ENCODE measurements around the gene KDM4B. TPM values are rescaled to one million over a fixed set of nuclear protein-coding genes. Genes with fewer than 3 reads are reported as not detected.

KDM4B gene
- total RNA-seq, 6 experiments from 2014 or later: 17.0 to 27.2 (median 20.3) TPM

DNA sequence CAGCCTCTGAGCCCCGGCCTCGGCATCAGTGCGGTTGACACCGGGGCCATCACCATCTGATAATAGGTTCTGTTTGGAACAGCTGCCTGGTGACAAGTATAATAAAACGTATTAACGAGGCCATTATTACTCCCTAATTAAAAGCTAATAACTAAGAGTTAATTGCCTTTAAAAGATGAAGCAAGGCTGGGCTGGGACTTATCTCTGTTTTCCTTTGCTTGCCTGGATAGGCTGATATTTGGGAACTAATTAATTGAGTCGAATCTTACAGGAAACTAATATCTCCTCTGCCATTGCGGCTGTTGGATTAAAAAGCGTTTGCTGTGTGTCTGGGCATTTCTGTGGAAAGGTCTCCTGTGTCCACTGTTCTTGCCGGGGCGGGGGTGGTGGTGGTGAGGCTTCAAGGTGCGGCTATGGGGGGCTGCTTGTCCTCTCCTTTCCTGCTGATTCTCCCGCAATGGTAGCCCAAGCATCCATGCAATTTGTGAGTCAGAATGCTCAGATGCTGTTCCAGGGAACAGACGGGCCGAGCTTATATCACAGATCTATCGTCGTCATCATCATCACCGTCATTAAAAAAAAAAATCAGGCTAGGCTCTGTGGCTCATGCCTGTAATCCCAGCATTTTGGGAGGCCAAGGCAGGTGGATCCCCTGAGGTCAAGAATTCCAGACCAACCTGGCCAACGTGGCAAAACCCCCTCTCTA is 209.0 kb downstream of the KDM4B start:
- no peaks in the 10 kb centered on the region for H3K36me3 Mint-ChIP-seq (ENCODE audit: low read depth)
- no peak overlapping the region for H3K27ac Mint-ChIP-seq
- no peak for DNase-seq
- no peaks in the 10 kb centered on the region for H3K9me3 Mint-ChIP-seq
- H3K4me3 Mint-ChIP-seq: no peak overlapping the region
- peaks cover 41% of the 10 kb centered on the region for H3K4me1 Mint-ChIP-seq (ENCODE audit: low read depth)
- no peak for TF ChIP-seq CTCF (IDR thresholded peaks at IDR 0.05)
- H3K27me3 Mint-ChIP-seq (ENCODE audit: insufficient read depth): no peaks in the 10 kb centered on the region; the same call in 1 of the 2 replicates

GRCh38 chr19:5178841-5179240 is 209.9 kb downstream of the KDM4B start:
- H3K27me3 Mint-ChIP-seq (ENCODE audit: insufficient read depth): no peaks in the 10 kb centered on the region; the same call in 1 of the 2 replicates
- no peaks in the 10 kb centered on the region for H3K36me3 Mint-ChIP-seq (ENCODE audit: low read depth)
- DNase-seq: no peak
- no peak overlapping the region for H3K4me3 Mint-ChIP-seq
- no peaks in the 10 kb centered on the region for H3K9me3 Mint-ChIP-seq
- no peak overlapping the region for H3K27ac Mint-ChIP-seq
- peaks cover 33% of the 10 kb centered on the region for H3K4me1 Mint-ChIP-seq (ENCODE audit: low read depth)
- TF ChIP-seq CTCF (IDR thresholded peaks at IDR 0.05): no peak

DNA sequence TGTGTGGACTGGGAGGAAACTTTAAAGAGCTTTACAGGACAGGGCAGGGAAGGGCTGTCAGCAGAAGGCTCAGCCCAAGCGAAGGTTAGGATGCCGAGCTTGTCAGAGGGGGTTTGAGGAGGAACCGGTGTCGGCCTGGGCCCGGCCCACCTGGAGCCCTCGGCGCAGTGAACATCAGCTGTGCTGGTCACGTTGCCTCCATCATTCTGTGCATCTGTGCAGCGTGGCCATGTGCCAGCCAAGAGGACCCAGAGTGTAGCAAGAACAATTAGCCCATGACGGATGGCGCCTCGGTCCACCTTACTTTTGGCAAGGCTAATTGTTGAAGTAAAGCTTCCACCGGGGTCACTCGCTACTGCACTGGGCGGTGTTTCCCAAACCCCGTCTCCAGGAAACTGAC is 210.3 kb downstream of the KDM4B start:
- TF ChIP-seq CTCF (IDR thresholded peaks at IDR 0.05): no peak
- Mint-ChIP-seq H3K9me3 (no peaks in the 10 kb centered on the region), H3K27me3 (ENCODE audit: insufficient read depth) (no peaks in the 10 kb centered on the region; the same call in 1 of the 2 replicates), H3K27ac (no peak overlapping the region), H3K4me3 (no peak overlapping the region), H3K4me1 (ENCODE audit: low read depth) (peaks cover 32% of the 10 kb centered on the region), H3K36me3 (ENCODE audit: low read depth) (no peaks in the 10 kb centered on the region)
- DNase-seq: no peak

- H3K27me3 Mint-ChIP-seq (ENCODE audit: insufficient read depth): no peaks in the 10 kb centered on the region; the same call in none of the 2 replicates
- no peak overlapping the region for H3K4me3 Mint-ChIP-seq
- H3K27ac Mint-ChIP-seq: no peak overlapping the region
- DNase-seq: no peak
- peaks cover 30% of the 10 kb centered on the region for H3K4me1 Mint-ChIP-seq (ENCODE audit: low read depth)
- H3K36me3 Mint-ChIP-seq (ENCODE audit: low read depth): no peaks in the 10 kb centered on the region
- no peaks in the 10 kb centered on the region for H3K9me3 Mint-ChIP-seq
- TF ChIP-seq CTCF (IDR thresholded peaks at IDR 0.05): no peak
Observed at GRCh38 chr19:5181329-5181728, 212.4 kb downstream of the KDM4B start.

- TF ChIP-seq CTCF (IDR thresholded peaks at IDR 0.05): no peak
- Mint-ChIP-seq H3K27me3 (ENCODE audit: insufficient read depth) (no peaks in the 10 kb centered on the region; the same call in none of the 2 replicates), H3K4me3 (no peak overlapping the region), H3K36me3 (ENCODE audit: low read depth) (no peaks in the 10 kb centered on the region), H3K4me1 (ENCODE audit: low read depth) (peaks cover 22% of the 10 kb centered on the region), H3K9me3 (no peaks in the 10 kb centered on the region), H3K27ac (no peak overlapping the region)
- no peak for DNase-seq
Observed at GRCh38 chr19:5182751-5183150, 213.8 kb downstream of the KDM4B start.

Measured in HFFc6 (cell line).